Measurements from ENCODE around the gene KIF1C. TPM values are rescaled to one million over a fixed set of nuclear protein-coding genes. Genes with fewer than 3 reads are reported as not detected.

The KIF1C gene
- total RNA-seq, 1 experiment from 2014 or later = 10.2 TPM

GRCh38 chr17:5002121-5002788 lies 4.5 kb downstream of the KIF1C start:
- no peak for DNase-seq
- Histone ChIP-seq H2AFZ (ENCODE audit: low read length) (no peak overlapping the region), H3K4me2 (ENCODE audit: low read depth, low read length, poor library complexity, severe bottlenecking) (no peak overlapping the region), H3K4me1 (ENCODE audit: low read length) (peaks cover 13% of the 10 kb centered on the region), H4K20me1 (ENCODE audit: insufficient read depth, low read depth, low read length) (no peaks in the 10 kb centered on the region), H3K36me3 (ENCODE audit: insufficient read depth, low read length) (peaks cover 7% of the 10 kb centered on the region; the same call in 1 of the 2 replicates), H3K4me3 (ENCODE audit: low read length) (no peak overlapping the region), H3K79me2 (ENCODE audit: low read length) (peaks cover 21% of the 10 kb centered on the region), H3K9ac (ENCODE audit: low read length) (no peak overlapping the region), H3K27me3 (ENCODE audit: low read length) (no peaks in the 10 kb centered on the region), H3K27ac (ENCODE audit: low read length) (no peak overlapping the region), H3K9me2 (replicated peaks; ENCODE audit: insufficient read depth, low read length) (no peaks in the 10 kb centered on the region), H3K9me3 (ENCODE audit: low read length) (no peaks in the 10 kb centered on the region)

GRCh38 chr17:5003214-5003867 lies 5.6 kb downstream of the KIF1C start:
- Histone ChIP-seq H3K9me3 (ENCODE audit: low read length) (no peaks in the 10 kb centered on the region), H3K79me2 (ENCODE audit: low read length) (peaks cover 16% of the 10 kb centered on the region), H2AFZ (ENCODE audit: low read length) (no peak overlapping the region), H3K36me3 (ENCODE audit: insufficient read depth, low read length) (peaks cover 12% of the 10 kb centered on the region), H3K9ac (ENCODE audit: low read length) (no peak overlapping the region), H3K4me1 (ENCODE audit: low read length) (peaks cover 12% of the 10 kb centered on the region), H3K27ac (ENCODE audit: low read length) (no peak overlapping the region), H4K20me1 (ENCODE audit: insufficient read depth, low read depth, low read length) (no peaks in the 10 kb centered on the region), H3K4me2 (ENCODE audit: low read depth, low read length, poor library complexity, severe bottlenecking) (no peak overlapping the region), H3K9me2 (replicated peaks; ENCODE audit: insufficient read depth, low read length) (no peaks in the 10 kb centered on the region), H3K4me3 (ENCODE audit: low read length) (no peak overlapping the region), H3K27me3 (ENCODE audit: low read length) (no peaks in the 10 kb centered on the region)
- DNase-seq = no peak

- Histone ChIP-seq H2AFZ (ENCODE audit: low read length) (no peak overlapping the region), H4K20me1 (ENCODE audit: insufficient read depth, low read depth, low read length) (no peaks in the 10 kb centered on the region), H3K9me2 (replicated peaks; ENCODE audit: insufficient read depth, low read length) (no peaks in the 10 kb centered on the region), H3K4me2 (ENCODE audit: low read depth, low read length, poor library complexity, severe bottlenecking) (no peak overlapping the region), H3K4me1 (ENCODE audit: low read length) (peaks cover 11% of the 10 kb centered on the region), H3K27me3 (ENCODE audit: low read length) (no peaks in the 10 kb centered on the region), H3K36me3 (ENCODE audit: insufficient read depth, low read length) (peaks cover 7% of the 10 kb centered on the region), H3K27ac (ENCODE audit: low read length) (no peak overlapping the region), H3K9me3 (ENCODE audit: low read length) (no peaks in the 10 kb centered on the region), H3K9ac (ENCODE audit: low read length) (no peak overlapping the region), H3K4me3 (ENCODE audit: low read length) (no peak overlapping the region), H3K79me2 (ENCODE audit: low read length) (no peaks in the 10 kb centered on the region)
- DNase-seq = no peak
Measured at GRCh38 chr17:5011928-5012327, 14.2 kb downstream of the KIF1C start.

GRCh38 chr17:5014357-5014756 lies 16.6 kb downstream of the KIF1C start:
- no peaks in the 10 kb centered on the region for H4K20me1 ChIP-seq (ENCODE audit: insufficient read depth, low read depth, low read length)
- no peaks in the 10 kb centered on the region for H3K9me2 ChIP-seq (replicated peaks; ENCODE audit: insufficient read depth, low read length)
- no peaks in the 10 kb centered on the region for H3K27me3 ChIP-seq (ENCODE audit: low read length)
- no peak for DNase-seq
- no peak overlapping the region for H3K4me2 ChIP-seq (ENCODE audit: low read depth, low read length, poor library complexity, severe bottlenecking)
- 0 out of 2 replicates have a peak, but pooled peaks cover 3% of the 10 kb centered on the region for H3K36me3 ChIP-seq (ENCODE audit: insufficient read depth, low read length)
- no peak overlapping the region for H3K4me3 ChIP-seq (ENCODE audit: low read length)
- no peaks in the 10 kb centered on the region for H3K79me2 ChIP-seq (ENCODE audit: low read length)
- no peak overlapping the region for H2AFZ ChIP-seq (ENCODE audit: low read length)
- no peaks in the 10 kb centered on the region for H3K9me3 ChIP-seq (ENCODE audit: low read length)
- no peak overlapping the region for H3K27ac ChIP-seq (ENCODE audit: low read length)
- H3K4me1 ChIP-seq (ENCODE audit: low read length) = peaks cover 21% of the 10 kb centered on the region
- H3K9ac ChIP-seq (ENCODE audit: low read length) = no peak overlapping the region

- no peaks in the 10 kb centered on the region for H3K27me3 ChIP-seq (ENCODE audit: low read length)
- no peak overlapping the region for H3K4me3 ChIP-seq (ENCODE audit: low read length)
- H3K4me2 ChIP-seq (ENCODE audit: low read depth, low read length, poor library complexity, severe bottlenecking) = no peak overlapping the region
- peaks cover 8% of the 10 kb centered on the region; the same call in 1 of the 2 replicates for H3K36me3 ChIP-seq (ENCODE audit: insufficient read depth, low read length)
- no peaks in the 10 kb centered on the region for H3K9me3 ChIP-seq (ENCODE audit: low read length)
- no peaks in the 10 kb centered on the region for H4K20me1 ChIP-seq (ENCODE audit: insufficient read depth, low read depth, low read length)
- H3K9me2 ChIP-seq (replicated peaks; ENCODE audit: insufficient read depth, low read length) = no peaks in the 10 kb centered on the region
- H3K79me2 ChIP-seq (ENCODE audit: low read length) = no peaks in the 10 kb centered on the region
- DNase-seq = peak; percentile 81
- peaks cover 21% of the 10 kb centered on the region for H3K4me1 ChIP-seq (ENCODE audit: low read length)
- no peak overlapping the region for H3K9ac ChIP-seq (ENCODE audit: low read length)
- no peak overlapping the region for H3K27ac ChIP-seq (ENCODE audit: low read length)
- no peak overlapping the region for H2AFZ ChIP-seq (ENCODE audit: low read length)
Measured at GRCh38 chr17:5019475-5019956, 21.8 kb downstream of the KIF1C start.

GRCh38 chr17:5020502-5021023 lies 22.8 kb downstream of the KIF1C start:
- Histone ChIP-seq H3K9me2 (replicated peaks; ENCODE audit: insufficient read depth, low read length) (no peaks in the 10 kb centered on the region), H3K4me1 (ENCODE audit: low read length) (peaks cover 21% of the 10 kb centered on the region), H3K9ac (ENCODE audit: low read length) (no peak overlapping the region), H3K9me3 (ENCODE audit: low read length) (no peaks in the 10 kb centered on the region), H3K27me3 (ENCODE audit: low read length) (no peaks in the 10 kb centered on the region), H3K4me2 (ENCODE audit: low read depth, low read length, poor library complexity, severe bottlenecking) (no peak overlapping the region), H4K20me1 (ENCODE audit: insufficient read depth, low read depth, low read length) (no peaks in the 10 kb centered on the region), H2AFZ (ENCODE audit: low read length) (no peak overlapping the region), H3K27ac (ENCODE audit: low read length) (no peak overlapping the region), H3K4me3 (ENCODE audit: low read length) (no peak overlapping the region), H3K36me3 (ENCODE audit: insufficient read depth, low read length) (peaks cover 4% of the 10 kb centered on the region; the same call in 1 of the 2 replicates), H3K79me2 (ENCODE audit: low read length) (no peaks in the 10 kb centered on the region)
- DNase-seq = no peak

- Histone ChIP-seq H3K79me2 (ENCODE audit: low read length) (no peaks in the 10 kb centered on the region), H3K4me2 (ENCODE audit: low read depth, low read length, poor library complexity, severe bottlenecking) (no peak overlapping the region), H3K27ac (ENCODE audit: low read length) (no peak overlapping the region)
Measured at GRCh38 chr17:5022171-5022711, 24.5 kb downstream of the KIF1C start.

GRCh38 chr17:5023588-5024147 lies 25.9 kb downstream of the KIF1C start:
- no peaks in the 10 kb centered on the region for H4K20me1 ChIP-seq (ENCODE audit: insufficient read depth, low read depth, low read length)
- no peak overlapping the region for H3K9ac ChIP-seq (ENCODE audit: low read length)
- H3K27me3 ChIP-seq (ENCODE audit: low read length) = no peaks in the 10 kb centered on the region
- no peak for DNase-seq
- H3K4me1 ChIP-seq (ENCODE audit: low read length) = no peaks in the 10 kb centered on the region
- peaks cover 4% of the 10 kb centered on the region; the same call in 1 of the 2 replicates for H3K36me3 ChIP-seq (ENCODE audit: insufficient read depth, low read length)
- H3K27ac ChIP-seq (ENCODE audit: low read length) = no peak overlapping the region
- H2AFZ ChIP-seq (ENCODE audit: low read length) = no peak overlapping the region
- no peaks in the 10 kb centered on the region for H3K9me2 ChIP-seq (replicated peaks; ENCODE audit: insufficient read depth, low read length)
- no peaks in the 10 kb centered on the region for H3K9me3 ChIP-seq (ENCODE audit: low read length)
- H3K4me3 ChIP-seq (ENCODE audit: low read length) = no peak overlapping the region
- no peaks in the 10 kb centered on the region for H3K79me2 ChIP-seq (ENCODE audit: low read length)
- no peak overlapping the region for H3K4me2 ChIP-seq (ENCODE audit: low read depth, low read length, poor library complexity, severe bottlenecking)

More at GRCh38 chr17:5022171-5022711, 24.5 kb downstream of the KIF1C start:
- peaks cover 7% of the 10 kb centered on the region for H3K4me1 ChIP-seq (ENCODE audit: low read length)
- H3K27me3 ChIP-seq (ENCODE audit: low read length) = no peaks in the 10 kb centered on the region
- no peak overlapping the region for H3K9ac ChIP-seq (ENCODE audit: low read length)
- no peaks in the 10 kb centered on the region for H3K9me3 ChIP-seq (ENCODE audit: low read length)
- H3K36me3 ChIP-seq (ENCODE audit: insufficient read depth, low read length) = peaks cover 4% of the 10 kb centered on the region; the same call in 1 of the 2 replicates
- H4K20me1 ChIP-seq (ENCODE audit: insufficient read depth, low read depth, low read length) = no peaks in the 10 kb centered on the region
- H2AFZ ChIP-seq (ENCODE audit: low read length) = no peak overlapping the region
- no peak for DNase-seq
- H3K4me3 ChIP-seq (ENCODE audit: low read length) = no peak overlapping the region
- no peaks in the 10 kb centered on the region for H3K9me2 ChIP-seq (replicated peaks; ENCODE audit: insufficient read depth, low read length)

Data from Karpas-422 (cell line).